ENCODE data around the gene CEP162. TPM values are rescaled to one million over a fixed set of nuclear protein-coding genes. Genes with fewer than 3 reads are reported as not detected.
"Not testable (repeated sequence)": the region's sequence is repeated elsewhere in the genome, so short reads cannot be mapped to it uniquely, and the experiment has no call there.

CEP162 gene
- total RNA-seq, 2 experiments from 2014 or later, result 4.9 to 5.4 TPM

- H3K4me3 Mint-ChIP-seq, result no peak overlapping the region
- POLR2A ChIA-PET, result no interaction called here
- no peak overlapping the region for H3K27ac Mint-ChIP-seq
- no peak for ATAC-seq
- intact Hi-C loops (cut with micrococcal nuclease), result no loop called here
- no peaks in the 10 kb centered on the region for H3K27me3 Mint-ChIP-seq
- no peak for DNase-seq
- peaks cover 5% of the 10 kb centered on the region for H3K9me3 Mint-ChIP-seq
- CTCF ChIA-PET, result no interaction called here
- TF ChIP-seq, protein P1, sequence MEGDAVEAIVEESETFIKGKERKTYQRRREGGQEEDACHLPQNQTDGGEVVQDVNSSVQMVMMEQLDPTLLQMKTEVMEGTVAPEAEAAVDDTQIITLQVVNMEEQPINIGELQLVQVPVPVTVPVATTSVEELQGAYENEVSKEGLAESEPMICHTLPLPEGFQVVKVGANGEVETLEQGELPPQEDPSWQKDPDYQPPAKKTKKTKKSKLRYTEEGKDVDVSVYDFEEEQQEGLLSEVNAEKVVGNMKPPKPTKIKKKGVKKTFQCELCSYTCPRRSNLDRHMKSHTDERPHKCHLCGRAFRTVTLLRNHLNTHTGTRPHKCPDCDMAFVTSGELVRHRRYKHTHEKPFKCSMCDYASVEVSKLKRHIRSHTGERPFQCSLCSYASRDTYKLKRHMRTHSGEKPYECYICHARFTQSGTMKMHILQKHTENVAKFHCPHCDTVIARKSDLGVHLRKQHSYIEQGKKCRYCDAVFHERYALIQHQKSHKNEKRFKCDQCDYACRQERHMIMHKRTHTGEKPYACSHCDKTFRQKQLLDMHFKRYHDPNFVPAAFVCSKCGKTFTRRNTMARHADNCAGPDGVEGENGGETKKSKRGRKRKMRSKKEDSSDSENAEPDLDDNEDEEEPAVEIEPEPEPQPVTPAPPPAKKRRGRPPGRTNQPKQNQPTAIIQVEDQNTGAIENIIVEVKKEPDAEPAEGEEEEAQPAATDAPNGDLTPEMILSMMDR (IDR thresholded peaks at IDR 0.05), result no peak
- peaks cover 2% of the 10 kb centered on the region for H3K4me1 Mint-ChIP-seq (ENCODE audit: low read depth)
- peaks cover 20% of the 10 kb centered on the region for H3K36me3 Mint-ChIP-seq (ENCODE audit: low read depth)
These were observed 92.2 kb downstream of the CEP162 start for GRCh38 chr6:84135291-84135690.

- ATAC-seq; H3K9me3 Mint-ChIP-seq; H3K4me1 Mint-ChIP-seq (ENCODE audit: low read depth); H3K27me3 Mint-ChIP-seq; CTCF ChIA-PET; H3K27ac Mint-ChIP-seq; POLR2A ChIA-PET; DNase-seq; intact Hi-C loops (cut with micrococcal nuclease); H3K4me3 Mint-ChIP-seq: not testable (repeated sequence)
- peaks cover 17% of the 10 kb centered on the region for H3K36me3 Mint-ChIP-seq (ENCODE audit: low read depth)
These were observed 94.1 kb downstream of the CEP162 start for GRCh38 chr6:84133385-84133784.

GRCh38 chr6:84129588-84129987 is 97.9 kb downstream of the CEP162 start:
- POLR2A ChIA-PET; H3K9me3 Mint-ChIP-seq; DNase-seq; H3K4me3 Mint-ChIP-seq; ATAC-seq; intact Hi-C loops (cut with micrococcal nuclease); CTCF ChIA-PET; H3K4me1 Mint-ChIP-seq (ENCODE audit: low read depth); H3K27ac Mint-ChIP-seq; H3K27me3 Mint-ChIP-seq: not testable (repeated sequence)
- H3K36me3 Mint-ChIP-seq (ENCODE audit: low read depth), result peaks cover 24% of the 10 kb centered on the region

DNA sequence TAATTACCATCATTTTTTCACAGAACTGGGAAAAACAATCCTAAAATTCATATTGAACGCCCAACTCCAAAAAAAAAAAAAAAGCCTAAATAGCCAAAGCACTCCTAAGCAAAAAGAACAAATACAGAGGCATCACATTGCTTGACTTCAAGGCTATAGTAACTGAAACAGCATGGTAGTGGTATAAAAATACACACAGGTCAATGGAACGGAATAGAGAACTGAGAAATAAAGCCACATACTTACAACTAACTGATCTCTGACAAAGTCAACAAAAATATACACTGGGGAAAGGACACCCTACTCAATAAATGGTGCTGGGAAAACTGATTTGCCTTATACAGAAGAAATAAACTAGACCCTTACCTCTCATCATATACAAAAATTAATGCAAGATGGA is 104.3 kb downstream of the CEP162 start:
- H3K4me1 Mint-ChIP-seq (ENCODE audit: low read depth), result no peaks in the 10 kb centered on the region
- ATAC-seq (no peak), DNase-seq (no peak)
- peaks cover 35% of the 10 kb centered on the region for H3K36me3 Mint-ChIP-seq (ENCODE audit: low read depth)
- TF ChIP-seq, protein P1 (IDR thresholded peaks at IDR 0.05), result no peak
- POLR2A ChIA-PET, result no interaction called here
- no peaks in the 10 kb centered on the region for H3K9me3 Mint-ChIP-seq
- H3K27ac Mint-ChIP-seq, result no peak overlapping the region
- CTCF ChIA-PET, result no interaction called here
- no peaks in the 10 kb centered on the region for H3K27me3 Mint-ChIP-seq
- no peak overlapping the region for H3K4me3 Mint-ChIP-seq
- intact Hi-C loops (cut with micrococcal nuclease), result no loop called here

GRCh38 chr6:84119277-84119676 is 108.2 kb downstream of the CEP162 start:
- Mint-ChIP-seq H3K27ac (no peak overlapping the region), H3K4me3 (no peak overlapping the region), H3K27me3 (no peaks in the 10 kb centered on the region), H3K9me3 (peaks cover 4% of the 10 kb centered on the region), H3K4me1 (ENCODE audit: low read depth) (no peaks in the 10 kb centered on the region), H3K36me3 (ENCODE audit: low read depth) (peaks cover 22% of the 10 kb centered on the region)
- CTCF ChIA-PET, result interaction anchor here (1.0 kb wide), 1 partner anchor 108 kb away, joined by 5 read pairs; the partner anchor contains the start of gene CEP162
- intact Hi-C loops (cut with micrococcal nuclease), result no loop called here
- POLR2A ChIA-PET, result no interaction called here
- TF ChIP-seq, protein P1 (IDR thresholded peaks at IDR 0.05), result peak; percentile 12
- DNase-seq (no peak), ATAC-seq (no peak)

DNA sequence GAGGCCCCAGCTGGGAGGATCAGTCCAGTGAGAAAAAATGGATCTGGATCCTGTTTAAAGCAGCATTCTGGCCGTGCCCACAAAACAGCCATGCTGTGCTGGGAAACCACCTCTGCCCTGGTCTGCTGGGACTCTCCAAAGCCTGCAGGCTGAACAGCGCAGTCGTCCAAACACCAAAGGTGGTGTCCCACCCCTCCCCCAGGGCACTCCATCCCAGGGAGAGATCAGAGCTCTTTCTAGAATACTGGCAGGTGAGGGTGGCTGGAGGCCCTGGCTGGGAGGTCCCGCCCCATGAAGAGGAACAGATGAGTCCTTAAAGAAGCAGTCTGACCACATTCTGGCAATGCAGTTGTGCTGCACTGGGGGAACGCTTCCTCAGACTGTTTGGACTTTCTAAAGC is 109.3 kb downstream of the CEP162 start:
- TF ChIP-seq, protein P1 (IDR thresholded peaks at IDR 0.05), result no peak

GRCh38 chr6:84114933-84115594 is 112.4 kb downstream of the CEP162 start:
- H3K27ac Mint-ChIP-seq; H3K4me1 Mint-ChIP-seq (ENCODE audit: low read depth); H3K36me3 Mint-ChIP-seq (ENCODE audit: low read depth); H3K4me3 Mint-ChIP-seq; intact Hi-C loops (cut with micrococcal nuclease); POLR2A ChIA-PET; ATAC-seq; H3K27me3 Mint-ChIP-seq; DNase-seq; H3K9me3 Mint-ChIP-seq: not testable (repeated sequence)
- CTCF ChIA-PET, result interaction anchor here (1.1 kb wide), 1 partner anchor 46 kb away, joined by 3 read pairs; no protein-coding TSS in a partner anchor

More for the DNA sequence above, 109.3 kb downstream of the CEP162 start:
- Mint-ChIP-seq H3K4me3 (no peak overlapping the region), H3K9me3 (peaks cover 4% of the 10 kb centered on the region), H3K36me3 (ENCODE audit: low read depth) (peaks cover 12% of the 10 kb centered on the region), H3K27ac (no peak overlapping the region), H3K4me1 (ENCODE audit: low read depth) (no peaks in the 10 kb centered on the region), H3K27me3 (peaks cover 3% of the 10 kb centered on the region)
- POLR2A ChIA-PET, result interaction anchor here (0.7 kb wide), 1 partner anchor 9 kb away, joined by 3 read pairs; no protein-coding TSS in a partner anchor
- DNase-seq (no peak), ATAC-seq (no peak)
- intact Hi-C loops (cut with micrococcal nuclease), result no loop called here
- CTCF ChIA-PET, result no interaction called here

- H3K36me3 Mint-ChIP-seq (ENCODE audit: low read depth); H3K27me3 Mint-ChIP-seq; CTCF ChIA-PET; H3K27ac Mint-ChIP-seq; DNase-seq; H3K9me3 Mint-ChIP-seq; H3K4me1 Mint-ChIP-seq (ENCODE audit: low read depth); POLR2A ChIA-PET; ATAC-seq; intact Hi-C loops (cut with micrococcal nuclease); H3K4me3 Mint-ChIP-seq: not testable (repeated sequence)
These were observed 116.1 kb downstream of the CEP162 start for GRCh38 chr6:84111351-84111750.
